Astrocyte (in vitro differentiated cells and primary cell): Measurements from ENCODE around the gene ZNF609.

Experiments
- EZH2 ChIP-seq: IDR thresholded peaks from 2 replicates; pipeline ENCODE4 v1.6.1; 2012; ENCODE audit warnings: mild to moderate bottlenecking, low read length, inconsistent platforms; ENCODE audit not compliant: insufficient read depth
- TF ChIP-seq, protein P1 (sequence below): IDR thresholded peaks from 2 replicates; pipeline ENCODE4 v1.5.1; 2011; ENCODE audit warnings: low read depth, mild to moderate bottlenecking, inconsistent platforms, low read length, moderate library complexity; ENCODE audit not compliant: insufficient read depth

DNA sequence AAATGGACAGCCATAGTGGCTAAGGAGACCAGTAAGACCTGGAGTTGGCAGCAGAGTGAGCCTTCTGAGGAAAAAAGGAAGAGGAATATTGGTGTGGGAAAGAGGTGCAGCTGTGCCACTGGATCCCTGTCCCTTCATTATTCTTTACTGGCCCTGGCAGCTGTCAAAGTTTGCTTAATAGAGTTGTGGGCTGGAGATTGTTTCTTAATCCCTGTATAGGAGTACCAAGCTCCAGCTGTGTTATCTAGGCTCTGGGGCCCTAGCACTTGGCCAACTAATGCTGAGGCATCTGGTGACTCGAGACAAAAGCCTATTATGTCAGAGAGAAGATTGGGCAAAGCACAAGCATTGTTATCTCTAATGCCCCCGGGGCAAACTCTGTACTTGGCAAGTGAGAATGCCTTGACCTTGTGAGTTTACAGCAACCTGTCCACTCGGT, 61.4 kb downstream of the ZNF609 start:
- TF ChIP-seq EZH2: no peak
- TF ChIP-seq, protein P1, sequence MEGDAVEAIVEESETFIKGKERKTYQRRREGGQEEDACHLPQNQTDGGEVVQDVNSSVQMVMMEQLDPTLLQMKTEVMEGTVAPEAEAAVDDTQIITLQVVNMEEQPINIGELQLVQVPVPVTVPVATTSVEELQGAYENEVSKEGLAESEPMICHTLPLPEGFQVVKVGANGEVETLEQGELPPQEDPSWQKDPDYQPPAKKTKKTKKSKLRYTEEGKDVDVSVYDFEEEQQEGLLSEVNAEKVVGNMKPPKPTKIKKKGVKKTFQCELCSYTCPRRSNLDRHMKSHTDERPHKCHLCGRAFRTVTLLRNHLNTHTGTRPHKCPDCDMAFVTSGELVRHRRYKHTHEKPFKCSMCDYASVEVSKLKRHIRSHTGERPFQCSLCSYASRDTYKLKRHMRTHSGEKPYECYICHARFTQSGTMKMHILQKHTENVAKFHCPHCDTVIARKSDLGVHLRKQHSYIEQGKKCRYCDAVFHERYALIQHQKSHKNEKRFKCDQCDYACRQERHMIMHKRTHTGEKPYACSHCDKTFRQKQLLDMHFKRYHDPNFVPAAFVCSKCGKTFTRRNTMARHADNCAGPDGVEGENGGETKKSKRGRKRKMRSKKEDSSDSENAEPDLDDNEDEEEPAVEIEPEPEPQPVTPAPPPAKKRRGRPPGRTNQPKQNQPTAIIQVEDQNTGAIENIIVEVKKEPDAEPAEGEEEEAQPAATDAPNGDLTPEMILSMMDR: no peak
